ENCODE measurements around the gene MICALL2. TPM values are rescaled to one million over a fixed set of nuclear protein-coding genes. Genes with fewer than 3 reads are reported as not detected.

Gene MICALL2
- total and polyA plus RNA-seq, 2 donors from 2014 or later = 16.6 to 53.4 TPM

DNA sequence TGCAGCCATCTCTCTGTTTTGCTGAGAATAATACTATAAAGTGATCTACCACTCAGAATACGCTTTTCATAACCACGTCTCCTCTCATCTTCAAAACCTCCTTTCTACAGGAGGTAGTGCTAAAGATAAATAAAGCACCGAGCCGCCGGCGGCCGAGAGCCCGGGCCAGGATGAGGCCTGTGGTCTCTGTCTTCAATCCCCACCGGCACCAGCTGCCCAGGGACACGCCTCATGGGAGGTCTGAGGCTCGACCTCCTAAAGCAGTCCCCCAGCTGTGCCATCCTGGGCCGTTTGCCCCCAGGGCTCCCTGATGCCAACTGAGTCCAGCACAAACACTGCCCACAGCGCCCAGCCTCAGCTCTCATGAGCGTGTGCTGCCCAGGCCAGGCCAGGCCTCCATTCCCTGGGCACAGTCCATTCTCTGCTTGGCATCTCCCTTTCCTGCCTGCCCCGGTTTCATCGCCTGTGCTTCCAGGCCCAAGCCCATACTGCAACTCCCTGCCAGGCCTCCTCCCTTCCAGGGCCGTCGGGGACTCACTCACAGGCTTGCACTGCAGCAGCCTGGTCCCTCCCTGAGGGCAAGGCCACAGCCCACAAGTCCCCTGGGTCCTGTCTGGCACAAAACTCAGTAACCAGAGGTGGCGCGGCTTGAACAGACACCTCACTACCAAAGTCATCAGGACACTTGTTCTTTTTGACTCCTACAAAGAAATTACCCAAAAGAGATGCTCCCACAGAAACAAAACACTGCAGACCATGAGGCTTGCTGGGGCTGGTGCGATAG, 42.4 kb upstream of the MICALL2 start:
- H3K4me1 ChIP-seq (ENCODE audit: control insufficient read depth in 2 of 3, insufficient read depth in 2 of 3, low read depth in 1 of 3, low read length in 3 of 3) = peaks cover 0 to 7% (median 5%) of the 10 kb centered on the region in 3 donors
- no peak overlapping the region for H3K9ac ChIP-seq (ENCODE audit: low read length in 3 of 3)
- H3K9me3 ChIP-seq (ENCODE audit: control insufficient read depth in 2 of 3, insufficient read depth in 1 of 3, low read length in 3 of 3) = no peaks in the 10 kb centered on the region
- peaks cover 0 to 14% (median 3%) of the 10 kb centered on the region in 3 donors for H3K36me3 ChIP-seq (ENCODE audit: control insufficient read depth in 2 of 3, insufficient read depth in 3 of 3, low read length in 3 of 3)
- no peak overlapping the region for H3K4me3 ChIP-seq (ENCODE audit: low read length in 3 of 3)
- no peaks in the 10 kb centered on the region for H3K27me3 ChIP-seq (ENCODE audit: control insufficient read depth, insufficient read depth, low read length)
- intact Hi-C loops (cut with DNase I) = no loop called here
- H3K27ac ChIP-seq (ENCODE audit: low read depth in 2 of 2, low read length in 2 of 2) = no peak overlapping the region
- peak in 1 of 5 donors; percentile 74 for DNase-seq
- FAIRE-seq = no peak
- TF ChIP-seq, protein P1, sequence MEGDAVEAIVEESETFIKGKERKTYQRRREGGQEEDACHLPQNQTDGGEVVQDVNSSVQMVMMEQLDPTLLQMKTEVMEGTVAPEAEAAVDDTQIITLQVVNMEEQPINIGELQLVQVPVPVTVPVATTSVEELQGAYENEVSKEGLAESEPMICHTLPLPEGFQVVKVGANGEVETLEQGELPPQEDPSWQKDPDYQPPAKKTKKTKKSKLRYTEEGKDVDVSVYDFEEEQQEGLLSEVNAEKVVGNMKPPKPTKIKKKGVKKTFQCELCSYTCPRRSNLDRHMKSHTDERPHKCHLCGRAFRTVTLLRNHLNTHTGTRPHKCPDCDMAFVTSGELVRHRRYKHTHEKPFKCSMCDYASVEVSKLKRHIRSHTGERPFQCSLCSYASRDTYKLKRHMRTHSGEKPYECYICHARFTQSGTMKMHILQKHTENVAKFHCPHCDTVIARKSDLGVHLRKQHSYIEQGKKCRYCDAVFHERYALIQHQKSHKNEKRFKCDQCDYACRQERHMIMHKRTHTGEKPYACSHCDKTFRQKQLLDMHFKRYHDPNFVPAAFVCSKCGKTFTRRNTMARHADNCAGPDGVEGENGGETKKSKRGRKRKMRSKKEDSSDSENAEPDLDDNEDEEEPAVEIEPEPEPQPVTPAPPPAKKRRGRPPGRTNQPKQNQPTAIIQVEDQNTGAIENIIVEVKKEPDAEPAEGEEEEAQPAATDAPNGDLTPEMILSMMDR (IDR thresholded peaks at IDR 0.05; ENCODE audit: borderline replicate concordance, extremely low read depth, insufficient read depth) = no peak

DNA sequence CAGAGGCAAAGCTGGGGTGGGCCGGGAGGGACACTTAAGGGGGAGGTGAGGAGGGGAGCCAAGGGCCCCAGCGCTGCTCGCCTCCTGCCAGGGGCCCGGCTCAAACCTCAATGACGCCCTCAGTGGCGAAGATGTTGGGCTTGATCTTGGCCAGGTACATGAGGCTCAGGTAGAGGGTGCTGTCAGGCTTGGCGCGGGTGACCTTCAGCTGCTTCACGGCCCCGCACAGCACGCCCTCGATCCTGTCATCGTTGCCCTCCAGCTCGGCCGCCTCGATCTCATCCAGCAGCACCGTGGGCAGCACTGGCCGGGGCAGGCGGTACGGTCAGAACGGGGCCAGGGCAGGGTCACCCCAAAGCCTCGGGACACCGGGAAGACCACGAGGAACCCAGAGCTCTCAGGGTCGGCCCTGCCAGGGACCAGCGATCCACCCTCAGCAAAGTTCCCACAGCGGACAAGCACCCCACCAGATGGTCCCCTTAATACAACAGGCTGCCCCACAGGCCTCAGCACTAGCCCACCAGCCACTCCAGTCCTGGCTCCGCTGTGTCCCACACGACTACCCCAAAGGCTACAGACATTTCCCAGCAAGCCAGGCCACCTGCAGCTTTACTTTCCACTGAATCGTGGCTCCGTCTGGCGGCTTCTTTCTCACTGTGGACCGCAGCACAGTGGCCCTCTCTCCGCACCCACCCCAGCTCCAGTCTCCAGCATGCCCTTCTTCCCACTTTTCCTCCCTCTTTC, 41.0 kb upstream of the MICALL2 start:
- Histone ChIP-seq H3K4me3 (ENCODE audit: low read length in 3 of 3) (no peak overlapping the region), H3K4me1 (ENCODE audit: control insufficient read depth in 2 of 3, insufficient read depth in 2 of 3, low read depth in 1 of 3, low read length in 3 of 3) (peaks cover 0 to 7% (median 5%) of the 10 kb centered on the region in 3 donors), H3K27me3 (ENCODE audit: control insufficient read depth, insufficient read depth, low read length) (no peaks in the 10 kb centered on the region), H3K9me3 (ENCODE audit: control insufficient read depth in 2 of 3, insufficient read depth in 1 of 3, low read length in 3 of 3) (no peaks in the 10 kb centered on the region), H3K27ac (ENCODE audit: low read depth in 2 of 2, low read length in 2 of 2) (no peak overlapping the region), H3K36me3 (ENCODE audit: control insufficient read depth in 2 of 3, insufficient read depth in 3 of 3, low read length in 3 of 3) (peaks cover 0 to 17% (median 5%) of the 10 kb centered on the region in 3 donors), H3K9ac (ENCODE audit: low read length in 3 of 3) (no peak overlapping the region)
- DNase-seq (peak in 1 of 5 donors; percentile 70), FAIRE-seq (no peak)
- intact Hi-C loops (cut with DNase I) = no loop called here
- TF ChIP-seq, protein P1 (IDR thresholded peaks at IDR 0.05; ENCODE audit: borderline replicate concordance, extremely low read depth, insufficient read depth) = no peak

- Histone ChIP-seq H3K4me1 (ENCODE audit: control insufficient read depth in 2 of 3, insufficient read depth in 2 of 3, low read depth in 1 of 3, low read length in 3 of 3) (peaks cover 0 to 7% (median 5%) of the 10 kb centered on the region in 3 donors), H3K27me3 (ENCODE audit: control insufficient read depth, insufficient read depth, low read length) (no peaks in the 10 kb centered on the region), H3K4me3 (ENCODE audit: low read length in 3 of 3) (no peak overlapping the region), H3K36me3 (ENCODE audit: control insufficient read depth in 2 of 3, insufficient read depth in 3 of 3, low read length in 3 of 3) (peaks cover 0 to 17% (median 5%) of the 10 kb centered on the region in 3 donors), H3K9ac (ENCODE audit: low read length in 3 of 3) (no peak overlapping the region), H3K27ac (ENCODE audit: low read depth in 2 of 2, low read length in 2 of 2) (no peak overlapping the region), H3K9me3 (ENCODE audit: control insufficient read depth in 2 of 3, insufficient read depth in 1 of 3, low read length in 3 of 3) (no peaks in the 10 kb centered on the region)
- FAIRE-seq = no peak
- peak in 1 of 5 donors; percentile 63 for DNase-seq
- TF ChIP-seq, protein P1 (IDR thresholded peaks at IDR 0.05; ENCODE audit: borderline replicate concordance, extremely low read depth, insufficient read depth) = no peak
- intact Hi-C loops (cut with DNase I) = no loop called here
These were observed 40.2 kb upstream of the MICALL2 start for GRCh38 chr7:1499367-1500029.
